Measurements from ENCODE around the gene EDN1. TPM values are rescaled to one million over a fixed set of nuclear protein-coding genes. Genes with fewer than 3 reads are reported as not detected.

The EDN1 gene
- total RNA-seq, 1 donor: 2.2 TPM

GRCh38 chr6:12249541-12250382 lies 40.4 kb upstream of the EDN1 start:
- TF ChIP-seq, protein P1, sequence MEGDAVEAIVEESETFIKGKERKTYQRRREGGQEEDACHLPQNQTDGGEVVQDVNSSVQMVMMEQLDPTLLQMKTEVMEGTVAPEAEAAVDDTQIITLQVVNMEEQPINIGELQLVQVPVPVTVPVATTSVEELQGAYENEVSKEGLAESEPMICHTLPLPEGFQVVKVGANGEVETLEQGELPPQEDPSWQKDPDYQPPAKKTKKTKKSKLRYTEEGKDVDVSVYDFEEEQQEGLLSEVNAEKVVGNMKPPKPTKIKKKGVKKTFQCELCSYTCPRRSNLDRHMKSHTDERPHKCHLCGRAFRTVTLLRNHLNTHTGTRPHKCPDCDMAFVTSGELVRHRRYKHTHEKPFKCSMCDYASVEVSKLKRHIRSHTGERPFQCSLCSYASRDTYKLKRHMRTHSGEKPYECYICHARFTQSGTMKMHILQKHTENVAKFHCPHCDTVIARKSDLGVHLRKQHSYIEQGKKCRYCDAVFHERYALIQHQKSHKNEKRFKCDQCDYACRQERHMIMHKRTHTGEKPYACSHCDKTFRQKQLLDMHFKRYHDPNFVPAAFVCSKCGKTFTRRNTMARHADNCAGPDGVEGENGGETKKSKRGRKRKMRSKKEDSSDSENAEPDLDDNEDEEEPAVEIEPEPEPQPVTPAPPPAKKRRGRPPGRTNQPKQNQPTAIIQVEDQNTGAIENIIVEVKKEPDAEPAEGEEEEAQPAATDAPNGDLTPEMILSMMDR (IDR thresholded peaks at IDR 0.05; ENCODE audit: insufficient read depth, low read depth, low read length): no peak
- H3K4me3 ChIP-seq (ENCODE audit: low read depth, low read length): no peak overlapping the region
- no peak for DNase-seq (ENCODE audit: low read depth)

- TF ChIP-seq, protein P1 (IDR thresholded peaks at IDR 0.05; ENCODE audit: insufficient read depth, low read depth, low read length): no peak
- no peak for DNase-seq (ENCODE audit: low read depth)
- H3K4me3 ChIP-seq (ENCODE audit: low read depth, low read length): no peak overlapping the region
Measured at GRCh38 chr6:12250383-12250770, 39.8 kb upstream of the EDN1 start.

DNA sequence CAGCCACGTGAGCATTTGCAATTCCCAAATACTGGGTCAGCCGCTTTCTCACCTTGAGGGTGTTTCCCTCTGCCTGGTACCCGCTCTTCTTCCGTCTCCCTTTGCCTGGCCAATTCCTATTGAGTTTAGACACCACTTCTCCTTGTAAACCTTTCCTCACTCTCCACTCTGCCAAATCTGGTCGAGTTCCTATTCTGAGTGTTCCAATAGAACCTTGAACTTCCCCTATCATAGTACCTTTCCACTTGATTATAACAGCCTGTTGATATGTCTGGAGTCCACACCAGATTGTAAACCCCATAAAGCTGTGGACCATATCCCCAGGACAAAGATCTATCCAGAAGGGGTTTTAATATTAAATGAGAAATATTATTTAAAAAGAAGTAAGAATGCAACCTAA lies 36.0 kb upstream of the EDN1 start:
- H3K4me3 ChIP-seq (ENCODE audit: low read depth, low read length): no peak overlapping the region
- DNase-seq (ENCODE audit: low read depth): no peak
- TF ChIP-seq, protein P1 (IDR thresholded peaks at IDR 0.05; ENCODE audit: insufficient read depth, low read depth, low read length): no peak

DNA sequence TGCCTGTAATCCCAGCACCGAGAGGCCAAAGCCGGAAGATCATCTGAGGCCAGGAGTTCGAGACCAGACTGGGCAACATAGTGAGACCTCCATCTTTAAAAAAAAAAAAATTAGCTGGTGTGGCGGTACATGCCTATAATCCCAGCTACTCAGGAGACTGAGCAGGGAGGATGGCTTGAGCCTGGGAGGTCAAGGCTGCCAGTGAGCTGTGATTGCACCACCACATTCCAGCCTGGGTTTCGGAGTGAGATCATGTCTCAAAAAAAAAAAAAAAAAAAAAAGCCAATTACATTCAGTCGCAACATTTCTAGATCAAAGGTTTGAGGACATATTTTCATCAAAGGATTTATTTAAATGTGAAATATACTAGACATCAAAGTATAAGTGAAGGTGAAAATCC lies 32.0 kb upstream of the EDN1 start:
- H3K4me3 ChIP-seq (ENCODE audit: low read depth, low read length): no peak overlapping the region
- TF ChIP-seq, protein P1 (IDR thresholded peaks at IDR 0.05; ENCODE audit: insufficient read depth, low read depth, low read length): no peak
- no peak for DNase-seq (ENCODE audit: low read depth)

DNA sequence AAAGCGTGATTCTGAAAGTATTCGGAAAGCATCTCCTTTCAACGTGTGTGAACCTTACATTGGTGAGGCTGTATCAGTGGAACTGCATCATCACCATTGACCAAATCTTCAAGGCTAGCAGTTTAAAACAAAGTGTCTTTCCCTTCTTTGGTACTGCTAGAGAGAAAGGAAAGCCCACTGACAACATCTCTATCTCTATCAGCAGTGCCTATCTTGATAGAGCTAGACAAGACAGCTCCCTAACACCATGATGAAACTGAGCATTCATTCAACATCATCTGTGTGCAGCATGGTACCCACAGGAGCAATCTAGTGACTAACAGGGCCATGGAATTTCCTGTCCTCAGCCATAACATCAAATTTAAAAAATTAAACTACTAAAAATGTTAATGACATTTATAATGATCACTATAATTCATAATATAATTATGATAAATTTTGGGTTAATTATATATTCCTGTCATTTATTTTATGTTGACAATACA lies 31.5 kb upstream of the EDN1 start:
- no peak overlapping the region for H3K4me3 ChIP-seq (ENCODE audit: low read depth, low read length)
- TF ChIP-seq, protein P1 (IDR thresholded peaks at IDR 0.05; ENCODE audit: insufficient read depth, low read depth, low read length): no peak
- DNase-seq (ENCODE audit: low read depth): no peak

GRCh38 chr6:12260458-12261093 lies 29.6 kb upstream of the EDN1 start:
- H3K4me3 ChIP-seq (ENCODE audit: low read depth, low read length): no peak overlapping the region
- no peak for DNase-seq (ENCODE audit: low read depth)

More at GRCh38 chr6:12260458-12261093, 29.6 kb upstream of the EDN1 start:
- TF ChIP-seq, protein P1 (IDR thresholded peaks at IDR 0.05; ENCODE audit: insufficient read depth, low read depth, low read length): no peak
